ENCODE measurements around the gene STAP1.

Gene STAP1

GRCh38 chr4:67573193-67573592 is 14.7 kb downstream of the STAP1 start:
- no peak for TF ChIP-seq CTCF (IDR thresholded peaks at IDR 0.05; ENCODE audit: low read depth, low read length, missing control alignments)
- no peak for DNase-seq (ENCODE audit: extremely low read depth, low read depth)
- no peak overlapping the region for H3K4me3 ChIP-seq (replicated peaks; ENCODE audit: low read depth, low read length)

DNA sequence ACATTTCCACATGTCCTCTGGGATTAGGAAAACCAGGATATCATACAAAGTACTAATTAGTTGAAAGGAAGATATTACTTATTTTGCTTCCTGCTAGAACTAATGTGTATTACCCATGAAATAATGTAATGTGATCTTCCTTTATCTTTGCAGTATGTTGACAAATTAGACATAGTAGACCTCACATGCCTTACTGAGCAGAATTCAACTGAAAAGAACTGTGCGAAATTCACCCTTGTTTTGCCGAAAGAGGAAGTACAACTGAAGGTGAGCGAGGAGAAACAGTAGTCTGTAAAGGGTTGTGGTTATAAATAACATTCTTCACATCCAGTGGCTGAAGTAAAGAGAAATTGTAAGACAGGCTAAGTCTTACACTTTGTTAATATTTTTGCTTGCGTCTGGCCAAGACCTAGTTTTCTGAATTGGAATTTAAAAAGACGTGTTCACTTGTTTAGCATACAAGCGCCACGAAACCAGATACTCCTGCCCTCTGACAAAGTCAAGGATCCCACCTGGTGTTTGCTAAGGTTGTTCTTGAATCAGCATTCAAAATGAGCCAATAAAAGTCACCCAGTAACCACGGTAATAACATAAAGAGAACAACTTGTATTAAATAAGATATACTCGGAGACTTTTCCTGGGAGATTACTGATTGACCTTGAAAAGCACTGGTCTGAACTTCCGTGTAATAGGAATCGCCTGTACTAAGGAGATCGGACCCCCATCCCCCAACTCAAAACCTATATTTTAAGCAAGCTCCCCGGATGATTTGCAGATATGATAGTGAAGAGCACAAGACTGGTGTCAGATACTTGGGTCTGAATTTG is 16.9 kb downstream of the STAP1 start:
- no peak overlapping the region for H3K4me3 ChIP-seq (replicated peaks; ENCODE audit: low read depth, low read length)
- no peak for DNase-seq (ENCODE audit: extremely low read depth, low read depth)
- TF ChIP-seq CTCF (IDR thresholded peaks at IDR 0.05; ENCODE audit: low read depth, low read length, missing control alignments) = no peak

DNA sequence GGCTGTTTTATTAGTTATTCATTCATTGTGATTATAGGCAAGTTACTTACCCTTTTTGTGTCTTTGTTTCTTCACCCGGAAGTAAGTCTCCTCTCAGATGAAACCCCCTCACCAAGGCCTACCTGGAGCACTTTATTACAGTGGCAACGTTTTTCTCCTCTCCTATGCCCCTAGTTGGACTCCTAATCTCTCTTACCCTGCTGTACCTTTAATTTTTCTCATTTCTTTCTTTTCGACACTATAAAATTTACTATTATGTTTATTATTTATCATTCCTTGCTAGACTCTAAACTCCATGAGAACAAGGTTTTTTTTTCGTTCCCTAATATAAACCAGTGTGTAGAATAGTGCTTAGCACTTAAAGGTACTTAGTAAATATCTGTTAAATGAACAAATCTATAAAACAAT is 17.5 kb downstream of the STAP1 start:
- DNase-seq (ENCODE audit: extremely low read depth, low read depth) = no peak
- no peak for TF ChIP-seq CTCF (IDR thresholded peaks at IDR 0.05; ENCODE audit: low read depth, low read length, missing control alignments)
- H3K4me3 ChIP-seq (replicated peaks; ENCODE audit: low read depth, low read length) = no peak overlapping the region

DNA sequence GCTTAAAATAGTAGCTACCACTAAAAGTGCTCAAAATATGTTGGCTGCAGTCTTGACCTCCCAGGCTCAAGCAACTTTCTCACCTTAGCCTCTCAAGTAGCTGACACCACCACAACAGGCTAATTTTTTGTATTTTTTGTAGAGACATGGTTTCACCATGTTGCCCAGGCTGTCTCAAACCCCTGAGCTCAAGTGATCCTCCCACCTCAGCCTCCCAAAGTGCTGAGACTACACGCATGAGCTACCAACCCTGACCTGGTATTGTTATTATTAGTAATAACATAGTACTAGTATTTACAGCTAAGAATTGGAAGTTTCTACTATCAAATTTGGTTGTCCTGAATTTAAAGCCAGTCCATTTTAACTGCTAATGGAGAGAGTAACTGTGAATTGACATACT is 18.0 kb downstream of the STAP1 start:
- no peak for TF ChIP-seq CTCF (IDR thresholded peaks at IDR 0.05; ENCODE audit: low read depth, low read length, missing control alignments)
- no peak overlapping the region for H3K4me3 ChIP-seq (replicated peaks; ENCODE audit: low read depth, low read length)

GRCh38 chr4:67580577-67580976 is 22.1 kb downstream of the STAP1 start:
- no peak overlapping the region for H3K4me3 ChIP-seq (replicated peaks; ENCODE audit: low read depth, low read length)
- DNase-seq (ENCODE audit: extremely low read depth, low read depth) = no peak
- TF ChIP-seq CTCF (IDR thresholded peaks at IDR 0.05; ENCODE audit: low read depth, low read length, missing control alignments) = no peak

More for the DNA sequence above, 18.0 kb downstream of the STAP1 start:
- DNase-seq (ENCODE audit: extremely low read depth, low read depth) = no peak

DNA sequence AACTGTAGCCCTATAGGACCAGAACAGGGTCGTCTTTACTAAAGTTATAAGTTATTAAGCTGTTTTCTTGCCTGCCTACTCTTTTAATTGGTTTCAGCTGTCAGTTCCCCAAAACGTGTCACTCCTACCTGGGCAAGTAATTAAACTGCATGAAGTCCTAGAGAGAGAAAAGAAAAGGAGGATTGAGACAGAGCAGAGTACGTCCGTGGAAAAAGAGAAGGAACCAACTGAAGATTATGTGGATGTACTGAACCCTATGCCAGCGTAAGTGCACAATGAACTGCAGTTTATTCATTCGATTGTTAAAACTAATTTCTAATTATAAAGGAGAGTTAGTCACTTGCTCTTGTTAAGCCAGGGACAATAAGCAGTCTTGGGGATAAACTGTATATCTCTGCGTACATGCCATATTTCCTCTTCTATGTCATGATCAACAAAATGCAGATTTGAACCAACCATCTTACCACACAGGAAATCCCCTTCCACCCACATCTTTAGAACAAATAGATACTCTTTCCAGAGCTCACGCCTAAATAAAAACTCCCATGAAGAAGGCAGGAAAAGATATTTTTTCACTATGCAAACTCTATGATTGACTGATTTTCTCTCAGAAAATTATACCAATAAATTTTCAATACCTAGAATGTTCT is 22.8 kb downstream of the STAP1 start:
- TF ChIP-seq CTCF (IDR thresholded peaks at IDR 0.05; ENCODE audit: low read depth, low read length, missing control alignments) = no peak
- H3K4me3 ChIP-seq (replicated peaks; ENCODE audit: low read depth, low read length) = no peak overlapping the region
- no peak for DNase-seq (ENCODE audit: extremely low read depth, low read depth)

All from HFF-Myc (cell line).